ENCODE results near the gene MYOD1. TPM values are rescaled to one million over a fixed set of nuclear protein-coding genes. Genes with fewer than 3 reads are reported as not detected.

MYOD1 gene
- total and polyA plus RNA-seq, 4 donors = 0.12 TPM; not detected in 3

GRCh38 chr11:17733261-17733660 lies 13.9 kb downstream of the MYOD1 start:
- Histone ChIP-seq H3K27me3 (ENCODE audit: control insufficient read depth, insufficient read depth, low read length) (peaks cover 23% of the 10 kb centered on the region), H3K27ac (ENCODE audit: low read depth, low read length) (no peak overlapping the region), H3K9me3 (ENCODE audit: control insufficient read depth, insufficient read depth, low read length) (no peaks in the 10 kb centered on the region), H3K4me1 (ENCODE audit: control insufficient read depth, insufficient read depth, low read length) (peaks cover 46% of the 10 kb centered on the region), H3K36me3 (ENCODE audit: control insufficient read depth, insufficient read depth, low read length) (no peaks in the 10 kb centered on the region), H3K4me3 (ENCODE audit: low read depth, low read length) (no peak overlapping the region)
- 71% methylated on average over 4 of the region's 4 CpGs for WGBS (ENCODE audit: insufficient coverage)
- no peak for DNase-seq (ENCODE audit: low read depth in 4 of 6, low spot score in 6 of 6)

GRCh38 chr11:17734418-17734911 lies 15.1 kb downstream of the MYOD1 start, which contains the start of gene KCNC1:
KCNC1 (plus strand) TSS chr11:17734781; CDS start chr11:17736003, 1,222 bp downstream.
- Histone ChIP-seq H3K4me3 (ENCODE audit: low read depth, low read length) (peak within 1 kb of the TSS; percentile 46), H3K27ac (ENCODE audit: low read depth, low read length) (no peak within 1 kb of the TSS), H3K9me3 (ENCODE audit: control insufficient read depth, insufficient read depth, low read length) (no peaks in the 10 kb centered on the region), H3K4me1 (ENCODE audit: control insufficient read depth, insufficient read depth, low read length) (peaks cover 54% of the 10 kb centered on the region), H3K36me3 (ENCODE audit: control insufficient read depth, insufficient read depth, low read length) (no peaks in the 10 kb centered on the region), H3K27me3 (ENCODE audit: control insufficient read depth, insufficient read depth, low read length) (peaks cover 23% of the 10 kb centered on the region)
- DNase-seq (ENCODE audit: low read depth in 4 of 6, low spot score in 6 of 6) = peak in 4 of 6 donors; percentile 57 to 93 (median 77)
- WGBS (ENCODE audit: insufficient coverage) = under 1% methylated on average over 66 of the region's 66 CpGs

GRCh38 chr11:17734986-17735817 lies 15.8 kb downstream of the MYOD1 start:
- H3K4me1 ChIP-seq (ENCODE audit: control insufficient read depth, insufficient read depth, low read length) = peaks cover 57% of the 10 kb centered on the region
- no peak overlapping the region for H3K27ac ChIP-seq (ENCODE audit: low read depth, low read length)
- peak overlapping the region; percentile 46 for H3K4me3 ChIP-seq (ENCODE audit: low read depth, low read length)
- peaks cover 4% of the 10 kb centered on the region for H3K36me3 ChIP-seq (ENCODE audit: control insufficient read depth, insufficient read depth, low read length)
- H3K9me3 ChIP-seq (ENCODE audit: control insufficient read depth, insufficient read depth, low read length) = no peaks in the 10 kb centered on the region
- peaks cover 21% of the 10 kb centered on the region for H3K27me3 ChIP-seq (ENCODE audit: control insufficient read depth, insufficient read depth, low read length)
- WGBS (ENCODE audit: insufficient coverage) = under 1% methylated on average over 65 of the region's 73 CpGs
- peak in 2 of 6 donors; percentile 78 to 82 for DNase-seq (ENCODE audit: low read depth in 4 of 6, low spot score in 6 of 6)

- Histone ChIP-seq H3K4me3 (ENCODE audit: low read depth, low read length) (peak overlapping the region; percentile 46), H3K4me1 (ENCODE audit: control insufficient read depth, insufficient read depth, low read length) (peaks cover 56% of the 10 kb centered on the region), H3K27me3 (ENCODE audit: control insufficient read depth, insufficient read depth, low read length) (peaks cover 21% of the 10 kb centered on the region), H3K27ac (ENCODE audit: low read depth, low read length) (no peak overlapping the region), H3K36me3 (ENCODE audit: control insufficient read depth, insufficient read depth, low read length) (peaks cover 12% of the 10 kb centered on the region), H3K9me3 (ENCODE audit: control insufficient read depth, insufficient read depth, low read length) (no peaks in the 10 kb centered on the region)
- 4% methylated on average over 102 of the region's 102 CpGs for WGBS (ENCODE audit: insufficient coverage)
- peak in 2 of 6 donors; percentile 70 to 78 for DNase-seq (ENCODE audit: low read depth in 4 of 6, low spot score in 6 of 6)
Measured at GRCh38 chr11:17735818-17736578, 16.6 kb downstream of the MYOD1 start.

- H3K9me3 ChIP-seq (ENCODE audit: control insufficient read depth, insufficient read depth, low read length) = no peaks in the 10 kb centered on the region
- WGBS (ENCODE audit: insufficient coverage) = 11% methylated on average over 12 of the region's 12 CpGs
- peaks cover 21% of the 10 kb centered on the region for H3K27me3 ChIP-seq (ENCODE audit: control insufficient read depth, insufficient read depth, low read length)
- DNase-seq (ENCODE audit: low read depth in 4 of 6, low spot score in 6 of 6) = peak in 2 of 6 donors; percentile 20 to 43
- no peak overlapping the region for H3K27ac ChIP-seq (ENCODE audit: low read depth, low read length)
- peak overlapping the region; percentile 46 for H3K4me3 ChIP-seq (ENCODE audit: low read depth, low read length)
- peaks cover 16% of the 10 kb centered on the region for H3K36me3 ChIP-seq (ENCODE audit: control insufficient read depth, insufficient read depth, low read length)
- H3K4me1 ChIP-seq (ENCODE audit: control insufficient read depth, insufficient read depth, low read length) = peaks cover 53% of the 10 kb centered on the region
Measured at GRCh38 chr11:17736579-17736893, 17.2 kb downstream of the MYOD1 start.

GRCh38 chr11:17736930-17737817 lies 17.8 kb downstream of the MYOD1 start:
- Histone ChIP-seq H3K9me3 (ENCODE audit: control insufficient read depth, insufficient read depth, low read length) (no peaks in the 10 kb centered on the region), H3K36me3 (ENCODE audit: control insufficient read depth, insufficient read depth, low read length) (peaks cover 19% of the 10 kb centered on the region), H3K27ac (ENCODE audit: low read depth, low read length) (no peak overlapping the region), H3K4me1 (ENCODE audit: control insufficient read depth, insufficient read depth, low read length) (peaks cover 53% of the 10 kb centered on the region), H3K27me3 (ENCODE audit: control insufficient read depth, insufficient read depth, low read length) (peaks cover 20% of the 10 kb centered on the region), H3K4me3 (ENCODE audit: low read depth, low read length) (peak overlapping the region; percentile 46)
- 68% methylated on average over 8 of the region's 15 CpGs for whole genome bisulfite sequencing (ENCODE audit: insufficient coverage)
- DNase-seq (ENCODE audit: low read depth in 4 of 6, low spot score in 6 of 6) = no peak

- Histone ChIP-seq H3K4me1 (ENCODE audit: control insufficient read depth, insufficient read depth, low read length) (peaks cover 53% of the 10 kb centered on the region), H3K4me3 (ENCODE audit: low read depth, low read length) (peak overlapping the region; percentile 46), H3K27ac (ENCODE audit: low read depth, low read length) (no peak overlapping the region), H3K9me3 (ENCODE audit: control insufficient read depth, insufficient read depth, low read length) (no peaks in the 10 kb centered on the region), H3K36me3 (ENCODE audit: control insufficient read depth, insufficient read depth, low read length) (peaks cover 25% of the 10 kb centered on the region), H3K27me3 (ENCODE audit: control insufficient read depth, insufficient read depth, low read length) (peaks cover 17% of the 10 kb centered on the region)
- no peak for DNase-seq (ENCODE audit: low read depth in 4 of 6, low spot score in 6 of 6)
- WGBS (ENCODE audit: insufficient coverage) = 30% methylated on average over 8 of the region's 10 CpGs
Measured at GRCh38 chr11:17738151-17738973, 19.0 kb downstream of the MYOD1 start.

- WGBS (ENCODE audit: insufficient coverage) = 63% methylated on average over 6 of the region's 6 CpGs
- no peak for DNase-seq (ENCODE audit: low read depth in 4 of 6, low spot score in 6 of 6)
- Histone ChIP-seq H3K4me3 (ENCODE audit: low read depth, low read length) (no peak overlapping the region), H3K9me3 (ENCODE audit: control insufficient read depth, insufficient read depth, low read length) (no peaks in the 10 kb centered on the region), H3K27me3 (ENCODE audit: control insufficient read depth, insufficient read depth, low read length) (peaks cover 15% of the 10 kb centered on the region), H3K36me3 (ENCODE audit: control insufficient read depth, insufficient read depth, low read length) (peaks cover 33% of the 10 kb centered on the region), H3K27ac (ENCODE audit: low read depth, low read length) (no peak overlapping the region), H3K4me1 (ENCODE audit: control insufficient read depth, insufficient read depth, low read length) (peaks cover 49% of the 10 kb centered on the region)
Measured at GRCh38 chr11:17739945-17740338, 20.6 kb downstream of the MYOD1 start.
